NCI-H748 (cell line): ENCODE measurements around the gene GLIPR2.
"Not testable (repeated sequence)": the region's sequence is repeated elsewhere in the genome, so short reads cannot be mapped to it uniquely, and the experiment has no call there.

Source experiments
- DNase-seq: peaks from one replicate; lab custom pipeline; 2025; ENCODE audit not compliant: unreplicated experiment; lab: John Stamatoyannopoulos, UW

Gene GLIPR2, protein sequence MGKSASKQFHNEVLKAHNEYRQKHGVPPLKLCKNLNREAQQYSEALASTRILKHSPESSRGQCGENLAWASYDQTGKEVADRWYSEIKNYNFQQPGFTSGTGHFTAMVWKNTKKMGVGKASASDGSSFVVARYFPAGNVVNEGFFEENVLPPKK

DNA sequence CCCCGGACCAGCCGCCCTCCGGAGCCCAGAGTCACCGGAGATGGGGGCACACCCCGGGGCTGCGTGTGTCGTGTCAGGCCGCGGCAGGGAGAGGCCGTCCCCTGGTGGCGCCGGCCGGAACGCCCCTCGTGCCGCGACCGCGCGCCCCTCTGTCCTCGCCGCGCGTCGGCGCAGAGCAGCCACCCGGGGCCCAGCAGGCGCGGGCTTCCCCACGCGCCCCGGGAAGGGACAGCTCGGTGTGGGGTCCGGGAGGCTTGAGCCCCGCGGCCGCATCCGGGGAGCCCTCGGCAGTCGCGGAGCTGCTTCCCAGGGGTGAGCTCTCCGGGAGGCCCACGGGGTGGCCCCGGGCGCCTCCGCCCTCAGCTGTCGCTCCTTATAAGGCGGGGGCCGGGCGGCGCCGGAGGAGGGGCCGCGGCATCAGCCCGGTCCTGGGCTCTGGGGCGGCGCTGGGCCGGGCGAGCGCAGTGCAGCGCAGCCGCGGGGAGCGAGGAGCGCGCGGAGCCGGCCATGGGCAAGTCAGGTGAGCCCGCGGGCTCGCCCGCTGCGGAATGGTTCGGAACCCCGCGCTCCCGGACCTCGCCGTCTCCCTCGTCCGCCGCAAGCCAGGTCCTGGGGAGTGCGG lies at the start of gene GLIPR2:
GLIPR2 (plus strand) TSS at position 462 of the 622 bp plus-strand sequence; CDS start at position 508, 46 bp downstream.
- DNase-seq = peak; percentile 71

DNA sequence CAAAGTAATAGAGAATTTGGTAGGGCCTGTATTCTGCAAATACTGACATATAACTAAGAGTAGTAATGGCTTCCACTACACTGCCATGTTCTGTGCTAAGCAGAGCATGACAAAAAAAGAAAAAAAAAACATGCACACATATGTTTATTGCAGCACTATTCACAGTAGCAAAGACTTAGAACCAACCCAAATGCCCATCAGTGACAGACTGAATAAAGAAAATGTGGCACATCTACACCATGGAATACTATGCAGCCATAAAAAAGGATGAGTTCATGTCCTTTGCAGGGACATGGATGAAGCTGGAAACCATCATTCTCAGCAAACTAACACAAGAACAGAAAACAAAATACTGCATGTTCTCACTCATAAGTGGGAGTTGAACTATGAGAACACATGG lies 49.5 kb upstream of the GLIPR2 start:
- not testable (repeated sequence) for DNase-seq

DNA sequence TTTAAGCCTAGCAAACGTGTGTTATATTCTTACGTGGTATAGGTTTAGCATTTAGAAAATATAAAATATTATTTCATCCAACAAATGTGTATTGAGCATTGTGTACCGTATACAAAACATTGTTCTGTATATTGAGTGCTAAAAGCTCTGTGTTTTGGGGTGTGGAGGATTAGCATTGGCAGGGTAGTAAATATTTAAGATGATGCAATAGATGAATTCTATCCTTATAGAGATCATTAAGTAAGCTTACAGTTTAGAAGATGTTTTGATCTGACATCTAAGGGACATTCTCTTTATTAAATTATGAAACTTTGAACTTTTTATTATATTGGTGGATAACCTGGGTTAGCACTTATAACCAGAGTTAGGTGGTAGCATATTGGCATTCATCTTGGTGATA lies 48.5 kb upstream of the GLIPR2 start:
- no peak for DNase-seq

DNA sequence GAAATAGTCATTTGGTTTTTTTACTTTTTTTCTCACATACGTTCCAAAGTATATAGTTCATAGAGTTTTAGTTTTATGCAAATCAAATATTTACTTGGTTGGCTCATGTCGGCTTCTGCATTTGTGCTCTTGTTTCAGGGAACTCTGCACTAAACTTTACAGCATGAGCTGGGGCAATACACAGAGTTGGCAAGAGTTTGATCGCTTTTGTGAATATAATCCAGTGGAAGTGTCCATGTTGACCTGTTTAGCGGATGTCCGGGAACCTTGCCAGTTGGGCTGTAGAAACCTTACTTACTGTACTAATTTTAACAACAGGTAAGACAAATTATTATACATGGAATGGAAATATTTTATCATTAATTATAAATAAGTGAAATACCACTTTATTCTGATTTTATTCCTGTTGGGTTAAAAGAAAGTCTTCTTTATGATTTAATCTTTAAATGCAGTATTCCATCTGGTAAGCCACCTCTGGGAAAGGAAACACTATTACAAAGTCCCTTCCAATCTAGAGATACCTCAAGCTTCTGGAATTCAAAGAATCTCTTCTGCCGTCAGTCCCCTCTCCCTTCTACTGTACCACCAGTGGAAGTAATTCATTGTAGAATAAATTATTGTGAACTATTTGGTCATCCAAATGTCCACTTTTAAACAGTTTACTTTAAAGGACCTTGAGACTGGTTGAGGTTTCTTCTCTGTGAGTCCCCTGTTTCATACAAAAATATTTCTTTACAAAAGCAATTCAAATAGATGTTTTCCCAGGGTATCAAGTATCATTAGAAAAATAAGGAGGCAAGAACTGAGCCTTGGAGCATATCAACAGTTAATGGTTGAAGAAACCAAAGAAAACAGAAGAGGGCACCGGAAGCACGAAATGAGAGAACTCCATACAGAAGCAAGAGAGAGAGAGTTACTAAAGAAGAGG lies 45.2 kb upstream of the GLIPR2 start:
- DNase-seq = no peak

DNA sequence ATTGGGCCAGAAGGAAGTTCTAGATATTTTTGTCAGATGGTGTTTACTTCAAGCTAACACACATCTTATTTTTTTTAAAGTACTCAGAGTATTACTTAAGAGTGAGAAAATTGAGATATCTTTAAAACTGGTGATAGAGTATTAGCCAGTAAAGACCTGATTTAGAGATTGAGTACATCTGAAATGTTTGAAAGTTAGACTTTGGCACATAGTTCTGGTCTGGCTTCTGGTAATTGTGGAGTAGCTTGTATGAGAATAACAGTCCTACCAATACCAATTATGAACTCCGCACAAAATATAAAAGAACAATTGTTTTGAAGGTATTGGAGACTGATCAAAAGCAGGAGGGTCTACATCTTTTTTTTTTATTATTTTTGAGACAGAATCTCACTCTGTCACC lies 44.5 kb upstream of the GLIPR2 start:
- DNase-seq = no peak

DNA sequence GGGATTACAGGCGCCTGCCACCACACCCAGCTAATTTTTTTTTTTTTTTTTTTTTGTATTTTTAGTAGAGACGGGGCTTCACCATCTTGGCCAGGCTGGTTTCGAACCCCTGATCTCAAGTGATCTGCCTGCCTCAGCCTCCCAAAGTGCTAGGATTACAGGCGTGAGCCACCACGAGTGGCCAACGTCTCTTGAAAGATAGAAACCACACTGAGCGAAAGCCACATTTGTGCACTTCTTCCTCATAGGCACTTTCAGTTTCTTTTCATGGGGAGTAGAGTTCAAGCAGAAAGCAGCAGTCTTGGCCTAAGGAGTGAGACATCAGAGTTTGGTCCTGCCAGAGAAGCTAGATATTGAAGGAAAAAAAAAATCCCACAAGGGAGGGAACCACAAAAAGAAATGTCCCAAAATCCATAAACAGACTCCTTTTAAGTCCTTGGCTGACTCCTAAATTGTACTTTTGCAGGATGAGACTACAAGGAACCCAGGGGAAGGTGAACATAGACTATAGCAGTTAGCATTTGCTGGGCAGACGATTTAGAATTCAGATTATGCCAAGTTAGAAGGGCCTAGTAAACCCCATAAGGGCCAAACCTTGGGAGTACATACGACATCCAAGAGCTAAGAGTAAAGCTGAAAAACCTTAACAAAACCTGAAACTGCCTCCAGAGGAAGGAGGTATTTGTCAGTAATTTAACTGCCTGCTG lies 43.9 kb upstream of the GLIPR2 start:
- DNase-seq = no peak

DNA sequence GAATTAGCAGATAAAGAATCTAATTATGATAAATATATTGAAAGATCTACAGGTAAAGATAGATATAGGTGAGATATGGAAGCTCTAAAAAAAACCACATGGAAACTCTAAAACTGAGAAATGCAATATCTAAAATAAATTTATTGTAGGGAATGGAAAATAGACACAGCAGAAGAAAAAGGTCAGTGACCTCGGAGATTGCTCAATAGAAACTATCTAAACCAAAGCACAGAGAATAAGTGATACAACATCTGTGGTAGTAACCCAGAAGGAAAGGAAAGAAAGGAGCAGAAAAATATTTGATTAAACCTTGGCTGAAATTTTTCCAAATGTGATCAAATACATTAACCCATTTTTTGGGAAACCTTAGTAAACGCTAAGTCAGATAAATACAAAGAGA lies 43.1 kb upstream of the GLIPR2 start:
- DNase-seq = no peak

DNA sequence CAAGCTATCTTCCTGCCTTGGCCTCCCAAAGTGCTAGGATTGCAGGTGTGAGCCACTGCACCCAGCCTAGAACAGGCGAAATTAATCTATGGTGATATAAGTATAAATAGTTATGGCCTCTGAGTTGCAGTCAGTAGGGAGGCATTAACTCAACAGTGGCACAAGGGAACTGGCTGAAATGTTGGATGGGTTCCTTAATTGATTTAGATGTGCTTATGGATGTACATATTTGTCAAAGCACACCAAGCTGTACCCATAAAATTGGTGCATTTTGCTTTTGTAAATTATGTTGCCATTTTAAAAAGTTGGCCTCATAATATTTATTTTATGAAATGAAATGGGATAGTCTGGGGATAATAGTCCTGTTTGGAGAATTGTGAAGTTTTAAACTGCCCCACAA lies 36.8 kb upstream of the GLIPR2 start:
- no peak for DNase-seq

DNA sequence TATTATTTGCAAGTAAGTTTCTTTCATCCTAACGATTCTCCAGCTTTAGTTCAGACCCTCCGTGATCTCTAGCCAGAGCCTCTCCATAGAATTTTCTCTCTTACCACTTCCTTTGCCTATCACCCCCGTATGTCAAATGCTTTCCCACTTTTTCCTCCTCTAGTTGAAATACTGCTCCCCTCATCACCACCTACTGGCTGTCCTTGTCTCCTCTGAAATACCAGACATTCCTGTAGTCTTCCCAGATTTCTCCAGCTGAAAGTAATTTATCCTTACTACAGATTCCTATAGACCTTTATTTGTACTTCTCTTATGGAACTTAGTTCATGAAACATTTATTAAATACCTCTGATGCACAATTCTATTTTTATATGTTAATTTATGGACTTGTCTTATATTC lies 36.0 kb upstream of the GLIPR2 start:
- no peak for DNase-seq

DNA sequence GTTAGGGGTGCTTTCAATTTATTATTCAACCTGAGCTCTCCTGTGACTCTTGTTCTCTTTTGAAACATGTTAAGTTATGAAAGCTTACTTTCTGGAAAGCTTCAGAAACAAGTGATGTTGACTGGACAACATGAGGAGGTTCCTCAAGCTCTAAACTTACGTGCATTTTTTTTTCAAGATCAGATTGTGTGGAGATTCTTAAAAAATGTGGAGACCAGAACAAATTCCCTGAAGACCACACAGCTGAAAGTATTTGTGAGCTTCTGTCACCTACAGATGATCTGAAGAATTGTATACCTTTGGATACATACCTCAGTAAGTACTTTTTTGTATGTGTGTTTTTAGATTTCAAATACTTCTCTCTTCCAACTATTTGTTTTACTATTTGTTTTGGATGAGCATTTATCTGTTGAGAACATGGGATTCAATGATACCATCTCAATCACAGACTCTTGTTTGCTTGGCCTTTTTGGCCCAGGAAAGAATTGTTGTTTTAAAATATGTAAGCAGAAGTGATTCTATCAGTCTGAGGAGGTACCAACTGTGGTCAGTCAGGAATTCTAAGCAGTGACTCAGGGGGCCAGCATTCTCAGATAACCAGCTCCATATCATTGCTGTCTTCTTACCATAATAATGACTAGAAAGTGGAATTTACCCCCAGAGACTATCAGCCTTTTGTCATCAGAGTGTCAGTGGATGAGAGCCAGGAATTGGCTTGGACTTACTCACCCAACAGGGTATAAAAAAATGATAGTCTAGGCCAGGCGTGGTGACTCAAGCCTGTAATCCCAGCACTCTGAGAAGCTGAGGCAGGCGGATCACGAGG lies 34.4 kb upstream of the GLIPR2 start:
- no peak for DNase-seq

DNA sequence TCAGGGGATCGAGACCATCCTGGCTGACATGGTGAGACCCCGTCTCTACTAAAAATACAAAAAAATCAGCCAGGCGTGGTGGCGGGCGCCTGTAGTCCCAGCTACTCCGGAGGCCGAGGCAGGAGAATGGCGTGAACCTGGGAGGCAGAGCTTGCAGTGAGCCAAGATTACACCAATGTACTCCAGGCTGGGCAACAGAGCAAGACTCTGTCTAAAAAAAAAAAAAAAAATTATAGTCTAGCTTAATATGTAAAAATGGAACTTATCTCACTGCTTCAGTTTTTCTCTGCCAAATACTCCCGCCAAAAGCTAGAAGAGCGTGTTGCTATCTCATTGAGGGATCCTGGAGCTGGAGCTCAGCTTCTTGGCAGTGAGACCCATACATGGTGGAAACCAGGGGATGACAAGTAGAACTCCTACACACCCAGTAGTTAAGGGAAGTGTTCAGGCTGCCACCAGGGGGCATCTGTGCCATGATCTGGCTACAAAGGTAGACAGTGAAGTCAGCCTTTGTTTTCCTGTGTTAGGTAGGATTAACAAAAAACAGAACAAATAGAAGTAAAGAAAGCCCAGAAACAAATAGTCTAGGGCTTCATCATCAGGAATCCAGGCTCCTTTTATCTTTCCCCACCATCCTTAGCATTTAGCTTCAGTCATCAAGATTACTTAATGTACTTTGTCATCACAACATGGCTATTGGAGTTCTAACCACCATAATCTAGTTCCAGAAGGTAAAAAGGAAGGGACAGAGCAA lies 33.6 kb upstream of the GLIPR2 start:
- DNase-seq = peak; percentile 81

DNA sequence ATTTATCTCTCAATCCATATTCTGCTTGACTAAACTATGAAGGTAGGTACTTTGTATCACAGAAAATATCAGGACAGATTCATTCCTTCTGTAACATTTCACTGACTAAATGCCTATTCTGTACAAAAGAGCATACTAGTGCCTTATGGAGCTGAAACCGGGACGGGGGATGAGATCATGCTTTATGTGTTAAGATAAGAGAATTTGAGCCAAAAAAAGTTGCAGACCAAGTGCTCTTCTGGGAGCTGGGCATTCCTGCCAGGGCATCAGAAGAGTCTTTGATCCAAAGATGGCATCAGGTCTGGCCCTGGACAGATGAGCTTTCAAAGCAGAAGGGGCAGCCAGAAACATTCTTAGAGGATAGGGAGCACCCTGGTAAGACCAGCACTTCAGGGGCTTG lies 27.5 kb upstream of the GLIPR2 start:
- DNase-seq = no peak

DNA sequence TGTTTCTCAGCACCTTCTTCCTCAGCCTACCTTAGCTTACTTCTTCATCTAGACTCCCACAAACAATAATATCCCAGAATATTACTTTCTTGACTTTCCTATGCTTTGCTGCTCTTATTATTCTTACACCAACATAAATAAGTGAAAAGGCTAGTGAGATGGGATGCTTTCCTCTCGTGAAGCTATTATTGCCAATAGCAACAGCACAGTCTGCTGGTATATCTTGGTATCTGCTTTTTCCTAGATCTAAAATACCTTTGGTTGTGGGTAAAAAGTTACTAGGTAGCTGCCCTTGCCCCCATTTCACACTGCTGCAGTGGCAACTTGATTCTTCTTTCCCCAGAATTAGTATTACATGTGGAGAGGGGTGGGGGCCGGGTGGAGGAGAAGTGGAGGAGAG lies 26.1 kb upstream of the GLIPR2 start:
- no peak for DNase-seq

DNA sequence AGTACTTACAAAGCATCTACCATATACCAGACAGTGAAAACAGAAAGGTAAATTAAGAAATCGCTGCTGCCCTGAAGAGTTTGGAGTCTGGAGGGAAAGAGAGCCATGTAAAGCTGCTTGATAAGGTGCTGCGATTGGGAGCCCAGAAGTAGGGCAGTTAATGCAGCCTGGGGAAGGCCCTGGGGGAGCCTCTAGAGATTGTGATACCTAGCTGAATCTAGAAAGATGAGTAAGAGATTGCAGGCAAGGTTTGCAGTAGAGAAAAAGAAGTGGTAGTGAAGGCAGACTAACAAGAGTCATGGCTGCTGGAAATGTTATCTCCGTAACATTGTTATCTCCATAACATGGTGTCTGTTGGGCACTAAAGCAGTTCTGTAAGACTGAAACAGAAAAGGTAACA lies 24.0 kb upstream of the GLIPR2 start:
- no peak for DNase-seq

DNA sequence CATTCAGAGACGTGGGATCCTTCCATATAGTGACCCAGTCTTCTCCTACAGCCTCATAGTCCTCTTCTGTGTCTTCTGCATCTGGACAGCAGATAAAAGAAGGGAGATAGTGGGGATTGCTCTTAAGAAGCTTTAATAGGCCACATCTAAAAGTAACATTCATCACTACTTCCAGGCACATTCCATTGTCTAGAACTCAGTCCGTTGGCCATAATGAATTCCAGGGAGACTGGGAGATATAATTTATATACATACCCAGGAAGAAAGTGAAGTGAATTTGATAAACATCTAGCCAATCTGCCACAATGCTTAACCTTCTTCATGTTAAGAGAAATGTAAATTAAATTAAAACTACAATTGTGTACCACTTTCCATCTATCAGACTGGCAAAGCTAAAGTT lies 22.5 kb upstream of the GLIPR2 start:
- DNase-seq = no peak

DNA sequence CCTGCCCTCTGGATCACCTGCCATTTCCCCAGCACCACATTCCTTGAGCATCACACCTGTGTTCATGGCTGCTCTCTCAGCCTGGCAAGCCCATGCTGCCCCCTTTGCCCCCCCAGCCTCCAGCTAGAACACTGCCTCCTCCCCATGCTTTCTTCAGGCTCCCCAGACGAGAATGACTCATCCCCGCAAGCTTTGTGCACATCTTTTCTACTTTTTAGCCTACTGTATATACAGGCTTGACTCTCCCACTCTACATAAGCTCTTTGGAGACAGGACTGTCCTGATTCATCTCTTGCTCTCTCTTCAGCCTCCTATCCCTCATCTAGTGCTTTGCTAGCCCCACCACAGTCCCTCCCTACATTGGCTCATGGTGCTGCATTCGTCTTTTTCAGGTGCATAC lies 19.9 kb upstream of the GLIPR2 start:
- DNase-seq = no peak

DNA sequence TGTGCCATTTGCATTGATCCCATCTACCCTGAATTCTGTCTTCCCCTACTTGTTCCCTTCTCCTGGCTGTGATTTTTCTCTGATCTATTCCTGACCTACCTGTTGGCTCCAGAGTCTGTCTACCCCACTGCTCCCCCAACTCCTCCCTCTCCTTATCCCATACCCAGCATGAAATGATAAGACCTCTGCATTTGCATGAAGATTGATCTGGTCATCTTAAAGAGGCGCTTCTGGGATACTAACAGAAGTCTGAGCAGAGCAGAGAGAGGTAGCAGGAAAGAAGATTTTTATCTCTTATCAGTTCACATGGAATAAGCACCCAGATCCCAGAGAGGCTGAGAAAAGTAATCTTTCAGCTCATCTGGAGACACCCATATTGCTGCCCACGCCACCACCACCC lies 18.3 kb upstream of the GLIPR2 start:
- no peak for DNase-seq

DNA sequence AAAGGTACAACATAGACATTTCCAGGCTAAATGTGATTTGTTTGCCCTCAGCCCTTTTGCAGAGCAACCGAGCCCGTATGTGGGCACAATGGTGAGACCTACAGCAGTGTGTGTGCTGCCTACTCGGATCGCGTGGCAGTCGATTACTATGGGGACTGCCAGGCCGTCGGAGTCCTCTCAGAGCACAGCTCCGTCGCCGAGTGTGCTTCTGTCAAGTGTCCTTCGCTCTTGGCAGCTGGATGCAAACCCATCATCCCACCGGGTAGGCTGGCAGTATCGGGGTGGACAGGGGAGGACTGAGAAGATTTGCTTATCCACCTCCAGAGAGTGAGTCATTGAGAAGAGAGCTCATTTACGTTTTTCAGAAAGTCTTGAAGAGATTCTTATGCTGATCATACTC lies 17.8 kb upstream of the GLIPR2 start:
- DNase-seq = no peak

DNA sequence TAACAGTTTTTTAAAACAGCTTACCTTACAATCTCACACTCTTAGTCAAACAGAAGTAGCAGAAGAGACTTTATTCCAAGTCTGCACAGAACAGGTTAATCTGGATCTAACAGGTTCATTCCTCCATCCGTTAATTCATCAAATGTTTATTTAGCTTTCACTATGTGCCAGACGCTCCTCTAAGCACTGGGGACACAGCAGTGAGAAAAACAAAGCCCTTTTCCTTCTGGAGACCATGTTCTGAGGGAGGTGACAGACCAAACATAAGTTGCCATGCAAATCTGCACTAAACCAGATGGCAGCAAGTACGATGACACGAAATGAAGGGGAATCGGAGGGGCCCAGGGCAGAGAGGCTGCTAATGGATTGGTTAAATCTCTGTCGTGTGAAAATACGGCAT lies 17.1 kb upstream of the GLIPR2 start:
- DNase-seq = no peak

DNA sequence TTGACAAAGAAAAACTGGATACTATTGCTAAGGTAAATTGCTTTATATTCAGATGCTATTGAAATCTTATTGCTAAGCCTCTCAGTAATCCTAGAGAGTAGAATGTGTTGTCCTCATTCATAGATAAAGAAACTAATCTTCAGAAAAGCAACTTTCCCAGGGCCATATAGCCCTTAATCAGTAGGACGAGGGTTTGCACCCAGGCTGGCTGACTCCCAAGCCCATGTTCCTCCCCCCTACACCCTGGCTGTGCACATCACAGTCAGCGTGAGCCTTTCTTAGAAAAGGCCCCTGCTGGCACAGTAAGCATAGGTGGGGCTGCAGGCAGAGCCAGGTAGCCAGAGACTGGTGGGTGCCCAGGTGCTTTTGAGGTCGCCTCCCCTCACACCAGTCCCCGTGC lies 15.8 kb upstream of the GLIPR2 start:
- DNase-seq = no peak
